SU-DHL-6 (cell line): ENCODE measurements around the gene ADPRS.

ENCODE experiments used
- H2AFZ ChIP-seq: fragments of 200-600 bp; sonication (generic); 2 replicates; pipeline ENCODE4 v1.6.1; 2014; ENCODE audit warnings: low read depth, mild to moderate bottlenecking, moderate library complexity, mixed read lengths, antibody characterized with exemption, low read length; ENCODE audit not compliant: severe bottlenecking
- H3F3A ChIP-seq: fragments of 200-600 bp; shearing (Covaris generic); 2 replicates; pipeline ENCODE4 v1.6.0; 2016; ENCODE audit warnings: antibody characterized with exemption, mild to moderate bottlenecking; ENCODE audit not compliant: insufficient read depth
- H3K27ac ChIP-seq: fragments of 200-600 bp; sonication (generic); 2 replicates; pipeline ENCODE4 v1.5.1; 2016; ENCODE audit warnings: low read depth, mild to moderate bottlenecking, low read length, moderate library complexity, mixed read lengths
- H3K27me3 ChIP-seq: fragments of 200-600 bp; sonication (generic), shearing (Covaris generic); 2 replicates; pipeline ENCODE4 v1.6.0; 2014; ENCODE audit warnings: mild to moderate bottlenecking, low read length
- H3K36me3 ChIP-seq: fragments of 200-600 bp; sonication (generic); 2 replicates; pipeline ENCODE4 v1.6.1; 2014; ENCODE audit warnings: mild to moderate bottlenecking, low read length, mixed read lengths
- H3K4me2 ChIP-seq: fragments of 300-600, 200-600 bp; shearing (Covaris generic), sonication (generic); 2 replicates; pipeline ENCODE4 v1.6.0; 2014; ENCODE audit warnings: low read length, low read depth, mild to moderate bottlenecking; ENCODE audit not compliant: poor library complexity, severe bottlenecking
- H3K4me3 ChIP-seq: fragments of 200-600 bp; sonication (generic); 2 replicates; pipeline ENCODE4 v1.5.1; 2014; ENCODE audit warnings: antibody characterized with exemption, low read length, mild to moderate bottlenecking, mixed read lengths; ENCODE audit not compliant: insufficient read depth, poor library complexity, severe bottlenecking
- H3K79me2 ChIP-seq: fragments of 200-600 bp; sonication (generic); 2 replicates; pipeline ENCODE4 v1.6.1; 2014; ENCODE audit warnings: mild to moderate bottlenecking, low read length, moderate library complexity; ENCODE audit not compliant: insufficient read depth
- H3K9ac ChIP-seq: fragments of 200-600 bp; sonication (generic); 2 replicates; pipeline ENCODE4 v1.7.0; 2014; ENCODE audit warnings: mild to moderate bottlenecking, low read length
- H3K9me2 ChIP-seq: fragments of 200-600 bp; sonication (generic); replicated peaks from 2 replicates; pipeline ENCODE4 v1.6.1; 2014; ENCODE audit warnings: low read length; ENCODE audit not compliant: insufficient read depth
- H3K9me3 ChIP-seq: fragments of 200-600 bp; sonication (generic); 2 replicates; pipeline ENCODE4 v1.6.1; 2014; ENCODE audit warnings: low read length, mixed read lengths; ENCODE audit not compliant: insufficient read depth
- H4K20me1 ChIP-seq: fragments of 200-600 bp; sonication (generic); 2 replicates; pipeline ENCODE4 v1.6.1; 2014; ENCODE audit warnings: low read depth, mild to moderate bottlenecking, antibody characterized with exemption, low read length, moderate library complexity, mixed read lengths
- CTCF ChIP-seq: fragments of 200-600 bp; sonication (generic); IDR thresholded peaks from one replicate; pipeline ENCODE4 v1.5.1; 2017; ENCODE audit warnings: antibody characterized with exemption, mild to moderate bottlenecking, low read length, moderate library complexity; ENCODE audit not compliant: insufficient read depth, poor library complexity, severe bottlenecking
- EZH2phosphoT487 ChIP-seq: fragments of 200-600 bp; sonication (generic), shearing (Covaris generic); conservative IDR thresholded peaks from 2 replicates; pipeline ENCODE4 v1.6.1; 2018; ENCODE audit warnings: mild to moderate bottlenecking, antibody characterized with exemption, low read length, moderate library complexity, mixed read lengths

Gene ADPRS

GRCh38 chr1:36119456-36119855 lies 30.8 kb downstream of the ADPRS start:
- TF ChIP-seq EZH2phosphoT487 (no peak), CTCF (no peak)
- Histone ChIP-seq H3K4me2 (no peak overlapping the region), H3K79me2 (no peaks in the 10 kb centered on the region), H4K20me1 (no peaks in the 10 kb centered on the region), H3K27ac (no peak overlapping the region), H3K9me2 (no peaks in the 10 kb centered on the region), H3K9me3 (no peaks in the 10 kb centered on the region), H3K36me3 (no peaks in the 10 kb centered on the region), H2AFZ (no peak overlapping the region), H3K9ac (no peak overlapping the region), H3F3A (no peaks in the 10 kb centered on the region), H3K27me3 (no peaks in the 10 kb centered on the region), H3K4me3 (no peak overlapping the region)

GRCh38 chr1:36122062-36123030 lies 33.7 kb downstream of the ADPRS start:
- Histone ChIP-seq H3K4me3 (no peak overlapping the region), H3F3A (no peaks in the 10 kb centered on the region)

DNA sequence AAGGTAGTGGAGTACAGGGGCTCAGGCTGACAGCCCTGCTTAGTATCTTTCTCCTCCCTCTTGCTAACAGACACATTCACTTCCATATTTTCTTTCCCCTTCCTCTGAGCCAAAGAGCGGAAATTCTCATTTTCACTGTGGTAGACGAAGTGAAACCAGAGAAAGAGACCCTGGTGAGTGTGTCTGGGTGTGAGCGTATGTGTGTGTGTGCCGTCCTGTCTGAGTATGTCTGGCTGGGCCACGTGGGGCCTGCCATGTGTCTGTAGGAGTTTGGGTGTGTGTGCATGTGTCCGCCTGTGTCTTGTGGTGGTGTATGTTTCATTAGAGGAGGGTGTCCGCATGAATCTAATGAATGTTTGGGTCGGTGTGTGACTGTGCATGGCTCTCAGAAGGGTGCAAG lies 34.7 kb downstream of the ADPRS start:
- Histone ChIP-seq H3K4me2 (no peak overlapping the region), H4K20me1 (no peaks in the 10 kb centered on the region), H3K9me3 (no peaks in the 10 kb centered on the region), H3K9me2 (no peaks in the 10 kb centered on the region), H3K9ac (no peak overlapping the region), H2AFZ (peak overlapping the region; percentile 23), H3K27ac (no peak overlapping the region), H3K36me3 (no peaks in the 10 kb centered on the region), H3K79me2 (no peaks in the 10 kb centered on the region), H3F3A (no peaks in the 10 kb centered on the region), H3K4me3 (no peak overlapping the region), H3K27me3 (no peaks in the 10 kb centered on the region)
- no peak for TF ChIP-seq EZH2phosphoT487
- no peak for TF ChIP-seq CTCF

More at GRCh38 chr1:36122062-36123030, 33.7 kb downstream of the ADPRS start:
- no peak overlapping the region for H3K27ac ChIP-seq
- H3K9ac ChIP-seq = no peak overlapping the region
- no peak overlapping the region for H2AFZ ChIP-seq
- no peaks in the 10 kb centered on the region for H3K27me3 ChIP-seq
- H4K20me1 ChIP-seq = no peaks in the 10 kb centered on the region
- H3K9me3 ChIP-seq = no peaks in the 10 kb centered on the region
- no peaks in the 10 kb centered on the region for H3K9me2 ChIP-seq
- no peaks in the 10 kb centered on the region for H3K79me2 ChIP-seq
- H3K4me2 ChIP-seq = no peak overlapping the region
- no peaks in the 10 kb centered on the region for H3K36me3 ChIP-seq
- no peak for TF ChIP-seq CTCF
- TF ChIP-seq EZH2phosphoT487 = no peak
